COLO829 (cell line): ENCODE data around the gene GALNT15.

Source experiments
- DNase-seq: peaks from one replicate; pipeline ENCODE4 v3.0.0; 2012; ENCODE audit warnings: low spot score

Gene GALNT15

GRCh38 chr3:16253601-16254000 is 79.1 kb downstream of the GALNT15 start:
- no peak for DNase-seq

DNA sequence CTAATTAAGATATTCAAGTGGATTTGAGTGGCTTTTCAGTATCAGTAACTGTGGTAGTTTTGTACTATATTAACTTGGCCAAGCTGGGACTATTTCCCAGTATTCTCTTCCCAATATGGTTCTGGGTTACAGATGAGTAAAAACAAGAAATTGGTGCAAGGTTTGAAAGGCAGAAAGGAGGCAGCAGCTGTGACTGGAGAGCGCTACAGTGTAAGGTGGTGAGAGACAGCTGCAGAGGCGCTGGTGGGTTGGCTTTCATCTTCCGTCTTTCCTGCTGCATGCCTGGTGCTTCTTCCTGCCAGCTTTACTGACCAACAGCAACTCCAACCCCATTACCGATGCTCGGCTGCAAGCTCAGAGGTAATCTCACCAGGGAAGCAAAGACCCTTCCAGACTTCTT is 80.4 kb downstream of the GALNT15 start:
- DNase-seq = no peak

DNA sequence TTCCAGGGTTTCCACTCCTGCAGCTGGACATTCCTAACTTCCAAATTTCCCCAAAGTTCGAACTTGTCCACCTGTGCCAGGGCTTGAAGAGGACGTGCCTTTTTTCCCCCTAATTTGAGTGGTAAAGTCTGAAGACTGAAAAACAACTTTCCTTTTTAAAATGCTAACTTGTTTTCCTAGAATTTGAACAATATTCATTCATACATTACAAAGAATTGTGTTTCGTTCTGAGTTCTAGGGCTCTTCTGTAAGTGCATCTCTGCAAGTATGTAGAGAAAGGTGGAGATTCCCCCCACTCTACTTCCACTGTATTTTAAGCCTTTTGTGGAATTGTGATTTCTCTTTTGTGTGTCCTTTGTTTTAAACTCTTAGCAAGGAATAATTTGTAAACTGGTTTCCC is 80.8 kb downstream of the GALNT15 start:
- DNase-seq = no peak

DNA sequence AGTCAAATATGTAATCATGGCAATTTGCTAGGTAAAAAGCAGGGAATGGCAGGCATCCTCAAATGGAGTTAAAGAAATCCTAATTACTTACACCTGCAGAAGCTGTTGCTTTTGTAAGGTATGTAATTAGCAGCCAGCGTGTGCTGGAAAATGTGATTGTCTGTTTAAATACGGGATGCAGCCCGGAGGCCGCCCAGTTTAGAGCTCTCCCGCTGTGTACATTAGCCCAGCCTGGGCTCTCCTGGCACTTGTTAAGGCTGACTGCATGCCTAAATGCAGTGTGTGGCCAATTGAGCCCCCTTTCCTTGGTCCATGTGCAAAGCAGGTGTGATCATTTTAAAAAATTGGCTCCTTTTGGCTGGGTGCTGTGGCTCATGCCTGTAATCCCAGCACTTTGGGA is 81.2 kb downstream of the GALNT15 start:
- DNase-seq = no peak

GRCh38 chr3:16257309-16257708 is 82.8 kb downstream of the GALNT15 start:
- no peak for DNase-seq

DNA sequence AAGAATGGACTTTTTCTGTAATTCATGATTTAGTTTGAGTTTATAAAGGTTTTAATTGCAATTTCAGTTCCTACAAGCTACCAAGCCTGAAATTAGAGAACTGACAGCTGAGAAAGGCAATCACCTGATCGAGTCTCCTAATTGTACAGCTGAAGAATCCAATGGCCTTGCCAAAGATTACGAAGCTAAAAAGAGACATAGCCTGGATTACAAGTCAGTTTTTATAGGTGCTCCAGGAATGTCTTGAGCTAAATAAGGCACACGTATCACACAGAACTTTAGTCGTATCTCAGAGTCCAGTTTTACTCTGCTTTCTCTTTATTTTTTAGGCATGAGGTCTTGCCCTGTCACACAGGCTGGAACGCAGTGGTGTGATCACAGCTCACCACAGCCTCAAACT is 83.7 kb downstream of the GALNT15 start:
- DNase-seq = no peak

DNA sequence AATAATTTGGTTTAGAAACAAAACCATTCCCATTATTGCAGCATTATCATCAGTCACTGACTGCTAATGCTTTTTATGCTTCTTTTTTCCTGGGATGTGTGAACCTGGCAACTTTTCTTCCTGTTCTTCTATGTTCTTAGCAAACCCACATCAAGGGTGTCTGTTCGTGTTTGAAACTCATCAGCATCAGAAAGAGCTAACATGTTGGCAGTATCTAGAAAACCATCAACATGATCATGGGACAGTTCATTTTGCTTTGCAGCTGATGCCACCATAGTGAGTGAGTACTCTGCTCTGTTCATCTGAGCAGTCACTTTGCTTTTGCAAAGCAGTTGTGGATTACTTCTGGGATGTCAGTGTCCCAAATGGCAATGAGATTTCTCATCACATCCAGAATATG is 84.4 kb downstream of the GALNT15 start:
- no peak for DNase-seq

GRCh38 chr3:16260046-16260445 is 85.6 kb downstream of the GALNT15 start:
- no peak for DNase-seq

GRCh38 chr3:16262174-16262573 is 87.7 kb downstream of the GALNT15 start:
- no peak for DNase-seq

- DNase-seq = no peak
Measured at GRCh38 chr3:16264174-16264707, 89.8 kb downstream of the GALNT15 start.

DNA sequence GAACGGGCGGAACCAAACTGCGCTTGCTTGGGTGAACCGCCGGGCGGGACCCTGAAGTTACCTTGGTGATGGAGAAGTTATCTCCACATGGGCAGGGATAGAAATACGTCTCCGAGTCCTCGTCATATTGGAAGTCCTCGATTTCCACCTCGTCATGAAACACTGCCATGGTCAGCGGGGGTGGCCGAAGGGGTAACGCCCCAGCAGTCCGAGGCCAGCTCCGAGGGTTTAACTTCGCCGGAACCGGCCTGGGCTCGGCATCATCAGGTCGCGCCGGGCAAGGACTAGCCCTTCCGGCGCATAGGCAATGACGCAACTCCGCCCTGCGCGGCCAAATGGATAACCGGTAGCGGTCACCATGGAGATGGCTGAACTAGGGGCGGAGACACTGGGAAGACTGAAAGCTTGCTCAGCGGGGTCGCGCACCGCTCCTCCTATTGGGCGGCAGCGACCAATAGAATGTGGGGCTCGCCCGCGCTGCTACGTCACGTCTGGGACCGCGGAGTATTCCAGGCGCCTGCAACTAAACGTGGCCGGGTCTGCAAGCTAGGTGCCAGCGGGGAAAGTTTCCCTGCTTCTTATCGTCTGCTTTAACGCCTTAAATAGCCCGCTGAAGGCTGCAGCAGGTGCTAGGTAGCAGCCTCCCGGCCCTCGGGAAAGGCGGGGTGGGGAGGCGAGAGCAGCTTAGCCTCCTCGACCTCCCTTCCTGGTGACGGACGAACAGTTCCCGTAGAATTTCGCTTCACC is 90.4 kb downstream of the GALNT15 start, which contains the start of the genes DPH3 and OXNAD1:
Gene DPH3 (minus strand): TSS at position 236 of the 747 bp plus-strand sequence. CDS start 67 bp downstream, at position 169.
Gene OXNAD1 (plus strand): TSS at position 505 of the 747 bp plus-strand sequence. CDS start 5,741 bp downstream, outside the sequence.
- DNase-seq = peak; percentile 93

DNA sequence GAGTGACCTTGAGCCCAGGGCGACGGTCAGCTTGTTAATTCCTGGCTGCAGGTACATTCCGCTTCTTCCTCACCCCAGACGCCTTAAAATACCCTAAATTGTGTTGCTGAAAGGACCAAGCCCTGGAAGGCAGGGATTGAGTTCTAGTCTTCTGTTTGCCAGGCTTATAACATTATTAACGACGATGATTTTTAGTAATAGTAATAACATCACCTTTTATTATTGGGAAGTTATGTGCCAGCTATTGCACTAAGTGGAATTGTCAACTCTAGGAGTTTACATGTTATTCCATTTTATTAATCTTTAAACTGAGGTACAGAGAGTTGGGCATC is 90.9 kb downstream of the GALNT15 start:
- DNase-seq = no peak

DNA sequence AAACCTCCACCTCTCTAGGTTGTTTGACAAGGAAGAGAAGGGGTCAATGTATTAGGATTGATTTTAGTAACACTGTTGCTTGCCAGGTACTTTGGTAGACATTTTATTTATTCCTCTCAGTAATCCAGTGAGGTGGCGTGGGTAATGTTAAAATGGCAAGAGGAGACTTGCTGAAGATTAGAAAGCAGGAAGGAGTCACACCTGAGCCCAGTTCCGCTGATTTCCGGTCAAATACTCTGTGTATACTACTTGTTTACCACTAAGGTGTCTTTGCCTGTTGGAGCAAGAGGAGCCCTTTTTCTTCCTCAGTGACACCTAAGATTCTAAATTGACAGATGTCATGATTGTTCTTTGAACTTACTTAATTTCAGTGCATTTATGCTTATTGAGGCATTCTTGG is 92.2 kb downstream of the GALNT15 start:
- DNase-seq = no peak

DNA sequence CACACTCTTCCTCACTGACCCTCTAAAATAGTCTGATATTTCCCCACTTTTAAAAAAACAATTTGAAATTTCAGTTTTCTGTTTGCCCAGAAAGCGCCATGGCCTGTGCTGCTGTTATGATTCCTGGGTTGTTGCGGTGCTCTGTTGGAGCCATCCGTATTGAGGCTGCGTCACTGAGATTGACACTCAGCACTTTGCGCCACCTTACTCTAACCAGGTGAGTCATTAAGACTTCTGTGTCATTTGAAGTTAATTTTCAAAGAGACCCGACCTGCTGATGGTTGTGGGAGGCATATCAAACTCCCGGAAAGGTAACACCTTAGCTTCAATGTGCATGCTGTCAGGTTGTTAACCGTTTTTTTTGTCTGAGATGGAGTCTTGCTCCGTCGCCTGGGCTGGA is 96.4 kb downstream of the GALNT15 start:
- no peak for DNase-seq

- no peak for DNase-seq
Measured at GRCh38 chr3:16272588-16272987, 98.1 kb downstream of the GALNT15 start.

- no peak for DNase-seq
Measured at GRCh38 chr3:16273867-16274266, 99.4 kb downstream of the GALNT15 start.

GRCh38 chr3:16277471-16277870 is 103.0 kb downstream of the GALNT15 start:
- no peak for DNase-seq

GRCh38 chr3:16279010-16279801 is 104.7 kb downstream of the GALNT15 start:
- no peak for DNase-seq

- no peak for DNase-seq
Measured at GRCh38 chr3:16280671-16281070, 106.2 kb downstream of the GALNT15 start.
